H54 (cell line): ENCODE data around the gene COX4I2.
"Not testable (repeated sequence)": the region's sequence is repeated elsewhere in the genome, so short reads cannot be mapped to it uniquely, and the experiment has no call there.

Source experiments
- DNase-seq: peaks from one replicate; pipeline ENCODE4 v3.0.0; 2011; ENCODE audit warnings: low spot score, mixed read lengths; ENCODE audit not compliant: insufficient read length
- FAIRE-seq: peaks from 3 replicates; lab custom pipeline; 2011; peaks lifted over from hg19 to GRCh38; lab: Jason Lieb, UNC
- POLR2A ChIP-seq: IDR thresholded peaks from 2 replicates; pipeline ENCODE4 v1.6.1; 2011; ENCODE audit warnings: low read depth, mild to moderate bottlenecking, low read length

Gene COX4I2

GRCh38 chr20:31661625-31662371 is 24.1 kb downstream of the COX4I2 start:
- no peak for FAIRE-seq

GRCh38 chr20:31662372-31662854 is 24.7 kb downstream of the COX4I2 start:
- no peak for FAIRE-seq
- no peak for DNase-seq
- no peak for TF ChIP-seq POLR2A

More at GRCh38 chr20:31661625-31662371, 24.1 kb downstream of the COX4I2 start:
- 0 out of 2 replicates have a peak, but pooled peaks have one; percentile 37 for TF ChIP-seq POLR2A
- DNase-seq: peak; percentile 79

GRCh38 chr20:31663524-31663837 is 25.8 kb downstream of the COX4I2 start:
- TF ChIP-seq POLR2A: no peak
- no peak for FAIRE-seq

GRCh38 chr20:31663838-31664695 is 26.4 kb downstream of the COX4I2 start:
- TF ChIP-seq POLR2A: no peak
- DNase-seq (no peak), FAIRE-seq (no peak)

More at GRCh38 chr20:31663524-31663837, 25.8 kb downstream of the COX4I2 start:
- no peak for DNase-seq

DNA sequence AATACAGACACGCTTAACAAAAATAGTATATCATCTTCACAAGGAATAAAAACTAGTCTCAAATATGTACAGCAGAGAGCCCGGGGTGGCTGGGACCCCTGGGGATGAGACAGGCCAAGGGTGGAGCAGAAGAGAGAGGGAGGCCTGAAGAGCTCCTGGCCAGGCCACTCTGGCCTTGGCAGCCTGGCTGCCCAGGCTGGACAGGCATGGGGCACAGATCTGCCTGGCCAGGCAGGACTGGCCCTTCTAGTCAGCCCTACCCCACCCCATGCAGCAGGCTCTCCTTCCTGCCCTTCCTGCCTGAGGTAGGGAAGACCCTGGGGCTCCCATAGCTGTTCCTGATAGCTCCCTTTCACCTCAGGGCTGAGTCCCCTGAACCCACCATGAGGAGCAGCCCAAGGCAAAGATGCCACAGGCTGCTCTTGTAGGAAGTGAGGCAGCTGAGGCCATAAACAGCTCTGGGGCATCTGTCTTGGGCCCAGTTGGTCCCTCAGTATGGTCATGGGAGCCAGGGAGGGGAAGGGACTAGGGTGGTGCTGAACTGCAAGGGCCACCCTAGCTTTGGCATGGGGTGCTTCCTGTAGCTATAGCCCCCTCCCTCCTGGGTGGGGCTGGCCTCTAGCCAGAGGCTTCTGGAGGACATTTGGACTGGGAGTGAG is 27.1 kb downstream of the COX4I2 start:
- no peak for FAIRE-seq
- TF ChIP-seq POLR2A: no peak
- no peak for DNase-seq

DNA sequence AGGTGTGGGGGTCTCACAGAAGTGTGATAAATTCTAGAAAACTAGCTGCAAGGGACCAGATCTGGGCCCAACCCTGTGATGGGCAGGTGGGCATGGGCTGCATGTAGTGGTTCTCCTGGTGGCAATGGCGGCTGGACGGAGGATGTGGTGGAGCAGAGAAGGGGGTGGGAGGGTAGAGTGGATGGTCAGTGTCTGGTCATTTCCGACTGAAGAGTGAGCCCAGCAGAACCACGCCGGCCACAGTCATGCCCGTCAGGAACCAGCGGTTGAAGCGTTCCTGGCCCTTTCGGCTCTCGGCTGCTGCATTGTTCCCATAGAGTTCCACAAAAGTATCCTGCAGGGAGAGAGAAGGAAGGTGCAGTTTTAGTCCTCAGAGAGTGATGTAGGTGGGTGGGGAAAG is 28.0 kb downstream of the COX4I2 start:
- FAIRE-seq: no peak
- DNase-seq: no peak
- no peak for TF ChIP-seq POLR2A

GRCh38 chr20:31666258-31667042 is 28.7 kb downstream of the COX4I2 start:
- TF ChIP-seq POLR2A: no peak
- no peak for DNase-seq
- FAIRE-seq: no peak

GRCh38 chr20:31667315-31668285 is 29.9 kb downstream of the COX4I2 start:
- no peak for FAIRE-seq
- no peak for TF ChIP-seq POLR2A
- DNase-seq: no peak

GRCh38 chr20:31668944-31669343 is 31.2 kb downstream of the COX4I2 start:
- DNase-seq: not testable (repeated sequence)

GRCh38 chr20:31669876-31670275 is 32.2 kb downstream of the COX4I2 start:
- no peak for TF ChIP-seq POLR2A
- DNase-seq: no peak
- no peak for FAIRE-seq

More at GRCh38 chr20:31668944-31669343, 31.2 kb downstream of the COX4I2 start:
- FAIRE-seq: not testable (repeated sequence)

- DNase-seq: no peak
- no peak for FAIRE-seq
- TF ChIP-seq POLR2A: no peak
Observed at GRCh38 chr20:31670371-31671228, 32.9 kb downstream of the COX4I2 start.

GRCh38 chr20:31671324-31671723 is 33.6 kb downstream of the COX4I2 start:
- DNase-seq: no peak
- no peak for FAIRE-seq
- no peak for TF ChIP-seq POLR2A
